K562 (cell line): ENCODE data around the gene CEP126. TPM values are rescaled to one million over a fixed set of nuclear protein-coding genes. Genes with fewer than 3 reads are reported as not detected.

Source experiments
- ATAC-seq: fragments of 200-7000 bp; cut with Tn5 transposase; 3 replicates; pipeline ENCODE4 v1.9.1; 2020; ENCODE audit warnings: moderate library complexity
- BruUV-seq: library from RNA; stranded (reverse); fragments of 400-500 nt; replicated peaks from 2 replicates; lab custom pipeline; 2021; lab: Mats Ljungman, UMichigan
- CTCF ChIA-PET: fragments of 300-600 bp; formaldehyde crosslinking; extraction: SDS; loops from one replicate; lab custom pipeline; 2021; ENCODE audit warnings: low intra/inter-chr PET ratio; lab: Yijun Ruan, JAX
- POLR2A ChIA-PET: fragments of 300-600, 350-650 bp; sonication (Branson Sonifier 250); formaldehyde crosslinking; extraction: SDS; loops from one replicate; lab custom pipeline; 2021; ENCODE audit warnings: antibody characterized with exemption, inconsistent platforms; lab: Yijun Ruan, JAX
- DNase-seq, 4 experiments: peaks; one replicate each; pipeline versions ENCODE4 v3.0.0 to v3.0.0-alpha.2; 2011 to 2018; ENCODE audit warnings: low spot score in 3 of 4, mixed read lengths in 3 of 4; ENCODE audit errors: extremely low read depth in 1 of 4
- FAIRE-seq: peaks from 2 replicates; lab custom pipeline; 2011; peaks lifted over from hg19 to GRCh38; lab: Jason Lieb, UNC
- H2AFZ ChIP-seq: 2 replicates; pipeline ENCODE4 v1.6.0; 2011; ENCODE audit warnings: low read depth, low read length, control low read depth, inconsistent platforms
- H3K27ac ChIP-seq: fragments of 200-600 bp; 3 replicates; pipeline ENCODE4 v1.8.0; 2011; ENCODE audit warnings: low read depth, mild to moderate bottlenecking, control low read depth, inconsistent platforms, low read length, moderate library complexity, mixed read lengths; ENCODE audit errors: extremely low read depth
- H3K27me3 ChIP-seq, 2 experiments: fragments of 300-600 bp in 1 of 2; 2 replicates in 1 of 2; 3 replicates in 1 of 2; pipeline versions ENCODE4 v1.6.0 to v1.8.0; 2011; ENCODE audit warnings: inconsistent platforms in 2 of 2, low read length in 2 of 2, mild to moderate bottlenecking in 1 of 2, mixed read lengths in 1 of 2, moderate library complexity in 1 of 2; ENCODE audit not compliant: control insufficient read depth in 2 of 2, insufficient read depth in 2 of 2
- H3K36me3 ChIP-seq: fragments of 300-600 bp; 3 replicates; pipeline ENCODE4 v1.8.0; 2011; ENCODE audit warnings: mild to moderate bottlenecking, low read length, inconsistent platforms; ENCODE audit not compliant: control insufficient read depth, insufficient read depth
- H3K4me1 ChIP-seq, 2 experiments: fragments of 200-600 bp in 1 of 2; replicated peaks in 1 of 2; 2 replicates in 1 of 2; 3 replicates in 1 of 2; pipeline versions ENCODE4 v1.5.1 to v1.8.0; 2011; ENCODE audit warnings: inconsistent platforms in 2 of 2, low read length in 2 of 2, mild to moderate bottlenecking in 1 of 2, mixed read lengths in 1 of 2, moderate library complexity in 1 of 2; ENCODE audit not compliant: control insufficient read depth in 2 of 2, insufficient read depth in 2 of 2
- H3K4me2 ChIP-seq: 2 replicates; pipeline ENCODE4 v1.6.1; 2011; ENCODE audit warnings: low read length, control low read depth, inconsistent platforms, mixed read lengths; ENCODE audit not compliant: insufficient read depth
- H3K4me3 ChIP-seq: fragments of 200-600 bp; sonication (generic), shearing (Covaris generic); 2 replicates; pipeline ENCODE4 v1.5.1; 2016; ENCODE audit warnings: control low read depth, inconsistent platforms
- H3K79me2 ChIP-seq: fragments of 200-600 bp; 3 replicates; pipeline ENCODE4 v1.8.0; 2011; ENCODE audit warnings: low read length, inconsistent platforms; ENCODE audit not compliant: control insufficient read depth, insufficient read depth
- H3K9ac ChIP-seq, 2 experiments: 2 replicates each; pipeline versions ENCODE4 v1.6.0 to v1.6.1; 2011; ENCODE audit warnings: low read depth in 2 of 2, low read length in 2 of 2, control low read depth in 1 of 2, inconsistent platforms in 1 of 2, mild to moderate bottlenecking in 1 of 2, mixed read lengths in 1 of 2; ENCODE audit not compliant: insufficient read depth in 1 of 2
- H3K9me1 ChIP-seq: one replicate; pipeline ENCODE4 v1.6.0; 2011; ENCODE audit warnings: inconsistent platforms, mild to moderate bottlenecking, low read length, moderate library complexity; ENCODE audit not compliant: control insufficient read depth, insufficient read depth
- H3K9me3 ChIP-seq: replicated peaks from 2 replicates; pipeline ENCODE4 v1.5.1; 2011; ENCODE audit warnings: low read depth, low read length, inconsistent platforms; ENCODE audit not compliant: control insufficient read depth, insufficient read depth
- H4K20me1 ChIP-seq: replicated peaks from 2 replicates; pipeline ENCODE4 v1.6.1; 2011; ENCODE audit warnings: low read length, inconsistent platforms, mixed read lengths; ENCODE audit not compliant: control insufficient read depth, insufficient read depth
- CBFA2T2 ChIP-seq: fragments of 450-650 bp; conservative IDR thresholded peaks from 2 replicates; pipeline ENCODE4 v1.6.1; 2017; ENCODE audit warnings: mild to moderate bottlenecking
- CTBP1 ChIP-seq: fragments of 450-650 bp; IDR thresholded peaks from 2 replicates; pipeline ENCODE4 v1.6.1; 2016; ENCODE audit warnings: borderline replicate concordance
- DPF2 ChIP-seq: fragments of 450-650 bp; IDR thresholded peaks from 2 replicates; pipeline ENCODE4 v1.6.1; 2016
- JUN ChIP-seq, 2 experiments: sonication (generic) in 1 of 2; formaldehyde crosslinking in 1 of 2; IDR thresholded peaks; 2 replicates each; pipeline versions ENCODE4 v1.6.1 to v1.8.0; 2012 to 2022; ENCODE audit warnings: borderline replicate concordance in 2 of 2, mild to moderate bottlenecking in 2 of 2, improper control_type of control experiment in 1 of 2, low read depth in 1 of 2, low read length in 1 of 2, missing genetic modification reagents in 1 of 2
- KAT2B ChIP-seq: IDR thresholded peaks from one replicate; pipeline ENCODE4 v1.6.1; 2012; ENCODE audit warnings: low read depth, mild to moderate bottlenecking, control low read depth, inconsistent platforms, low read length, moderate library complexity
- MCM3 ChIP-seq: fragments of 450-650 bp; IDR thresholded peaks from 2 replicates; pipeline ENCODE4 v1.6.1; 2016
- MXD1 ChIP-seq: fragments of 250-450 bp; sonication (Bioruptor Pico); IDR thresholded peaks from 2 replicates; pipeline ENCODE4 v1.8.0; 2021; ENCODE audit warnings: borderline replicate concordance, mild to moderate bottlenecking, moderate library complexity; ENCODE audit not compliant: poor library complexity, severe bottlenecking
- NEUROD1 ChIP-seq: fragments of 150-350 bp; IDR thresholded peaks from 2 replicates; pipeline ENCODE4 v1.6.1; 2014; ENCODE audit warnings: borderline replicate concordance, low read length, low read depth; ENCODE audit not compliant: partially characterized antibody
- SIRT6 ChIP-seq: IDR thresholded peaks from one replicate; pipeline ENCODE4 v1.6.1; 2012; ENCODE audit warnings: low read depth, mild to moderate bottlenecking, control low read depth, inconsistent platforms, low read length, moderate library complexity
- TFE3 ChIP-seq: fragments of 450-650 bp; formaldehyde crosslinking; IDR thresholded peaks from 2 replicates; pipeline ENCODE4 v1.4.0; 2020; ENCODE audit warnings: mild to moderate bottlenecking, mixed read lengths
- USF2 ChIP-seq: sonication (generic); formaldehyde crosslinking; IDR thresholded peaks from 2 replicates; pipeline ENCODE4 v1.5.0; 2020; ENCODE audit warnings: missing genetic modification reagents
- ZNF24 ChIP-seq: fragments of 450-650 bp; IDR thresholded peaks from 2 replicates; pipeline ENCODE4 v1.6.1; 2016
- ZNF785 ChIP-seq: fragments of 250-450 bp; sonication (Bioruptor Pico); IDR thresholded peaks from 2 replicates; pipeline ENCODE4 v1.4.0; 2020; ENCODE audit warnings: mild to moderate bottlenecking
- WGBS: fragments of 100-300 bp; shearing (Covaris generic); methylation state at CpG from one replicate; pipeline ENCODE4 v1.1.6; 2016; ENCODE audit warnings: low coverage, mixed read lengths; ENCODE audit not compliant: insufficient coverage; ENCODE audit errors: missing lambda C conversion rate; 5-methylcytosine and 5-hydroxymethylcytosine counted together
- in situ Hi-C: fragments of 300-500 bp; cut with MboI; formaldehyde crosslinking; loops from 4 replicates; pipeline ENCODE4 v1.15.0; 2018; ENCODE audit warnings: inconsistent platforms, mixed read lengths
- intact Hi-C: fragments of 100-400 bp; cut with micrococcal nuclease; formaldehyde crosslinking; loops from 2 replicates; pipeline ENCODE4 v1.14.2; 2022
- polyA plus RNA-seq, 8 experiments: library from polyadenylated mRNA; depleted of rRNA in 4 of 8; stranded (reverse) in 5 of 8; unstranded in 3 of 8; fragments of >200 nt; fragmentation: Nextera tagmentation in 2 of 8; fragmentation: Illumina TruSeq in 1 of 8; extraction: Ambion mirVana in 2 of 8; extraction: Trizol in 1 of 8; gene quantifications; 2 replicates each; pipeline versions ENCODE4 v1.2.1 to v1.2.3, GENCODE V29; 2011 to 2014; ENCODE audit warnings: inconsistent platforms in 1 of 8, missing spikeins in 1 of 8
- total RNA-seq, 7 experiments: library from RNA; depleted of rRNA in 6 of 7; stranded (reverse); fragments of >200 nt in 6 of 7; fragmentation: Illumina TruSeq in 2 of 7; extraction: Trizol in 2 of 7; gene quantifications; 2 replicates each; pipeline versions ENCODE4 v1.2.1 to v1.2.3, GENCODE V29; 2011 to 2021; ENCODE audit warnings: low replicate concordance in 1 of 7

The CEP126 gene
- total and polyA plus RNA-seq, 9 of the 15 experiments (the other 6 are each of a cell fraction or from before 2014, with no cell fraction given): 0.01 to 0.11 (median 0.07) TPM; not detected in 3

GRCh38 chr11:102005306-102005705 is 90.5 kb downstream of the CEP126 start:
- WGBS: 0% methylated on average over 4 of the region's 4 CpGs
- Histone ChIP-seq H3K4me1 (no peaks in the 10 kb centered on the region), H3K36me3 (no peaks in the 10 kb centered on the region), H3K27me3 (no peaks in the 10 kb centered on the region), H4K20me1 (no peaks in the 10 kb centered on the region), H3K9ac (no peak overlapping the region), H3K9me1 (no peaks in the 10 kb centered on the region), H3K9me3 (no peaks in the 10 kb centered on the region), H2AFZ (no peak overlapping the region), H3K79me2 (no peaks in the 10 kb centered on the region), H3K27ac (no peak overlapping the region), H3K4me2 (no peak overlapping the region), H3K4me3 (no peak overlapping the region)
- FAIRE-seq (no peak), ATAC-seq (no peak), DNase-seq (no peak)
- ChIA-PET POLR2A (no interaction called here), CTCF (no interaction called here)
- BruUV-seq: no TSS peak
- intact Hi-C loops (loop anchor here (10.0 kb wide), 1 partner anchor 1431 kb away; no protein-coding TSS in a partner anchor), in situ Hi-C loops (no loop called here)
- TF ChIP-seq DPF2 (no peak), CBFA2T2 (no peak), SIRT6 (no peak), NEUROD1 (no peak), MCM3 (no peak)

- H3K9ac ChIP-seq: no peak overlapping the region
- H2AFZ ChIP-seq: no peak overlapping the region
- no peak for FAIRE-seq
- in situ Hi-C loops (no loop called here), intact Hi-C loops (loop anchor here (10.0 kb wide), 1 partner anchor 1432 kb away; no protein-coding TSS in a partner anchor)
- DNase-seq: no peak
- H3K9me1 ChIP-seq: no peaks in the 10 kb centered on the region
- no peak overlapping the region for H3K27ac ChIP-seq
- no peaks in the 10 kb centered on the region for H3K9me3 ChIP-seq
- H3K4me2 ChIP-seq: no peak overlapping the region
- POLR2A ChIA-PET: no interaction called here
- no peak for ATAC-seq
- BruUV-seq: no TSS peak
- no peaks in the 10 kb centered on the region for H3K36me3 ChIP-seq
- H3K27me3 ChIP-seq: no peaks in the 10 kb centered on the region
- WGBS: 20% methylated on average over 7 of the region's 7 CpGs
- H4K20me1 ChIP-seq: no peaks in the 10 kb centered on the region
- H3K4me3 ChIP-seq: no peak overlapping the region
- CTCF ChIA-PET: interaction anchor here (0.9 kb wide), 1 partner anchor 147 kb away, joined by 3 read pairs; no protein-coding TSS in a partner anchor
- no peaks in the 10 kb centered on the region for H3K79me2 ChIP-seq
- H3K4me1 ChIP-seq: no peaks in the 10 kb centered on the region
- TF ChIP-seq USF2 (CRISPR knock-in tag) (no peak), ZNF785 (CRISPR knock-in tag) (no peak), CTBP1 (no peak), TFE3 (CRISPR knock-in tag) (no peak), KAT2B (no peak), JUN (IDR thresholded peaks at IDR 0.05; ENCODE audit: borderline replicate concordance, low read depth, low read length) (no peak), JUN (CRISPR knock-in tag; IDR thresholded peaks at IDR 0.05; ENCODE audit: borderline replicate concordance) (no peak), ZNF24 (no peak), MXD1 (no peak)
Measured at GRCh38 chr11:102006835-102007566, 92.2 kb downstream of the CEP126 start.
